Ascending aorta (tissue), 2 donors: ENCODE data around the gene CIROP. TPM values are rescaled to one million over a fixed set of nuclear protein-coding genes. Genes with fewer than 3 reads are reported as not detected.

Experiments used
- DNase-seq, 2 donors: peaks; one replicate each; pipeline ENCODE4 v3.0.0-alpha.2; 2019; ENCODE audit warnings: low spot score in 2 of 2
- H3K27ac ChIP-seq, 2 donors: fragments of 200-600 bp; sonication (generic); one replicate each; pipeline ENCODE4 v1.5.1; 2016 to 2017; ENCODE audit warnings: mild to moderate bottlenecking in 1 of 2
- H3K27me3 ChIP-seq: fragments of 200-600 bp; sonication (generic); one replicate; pipeline ENCODE4 v1.5.1; 2017
- H3K36me3 ChIP-seq, 2 donors: fragments of 200-600 bp; sonication (generic); one replicate each; pipeline ENCODE4 v1.5.1; 2016
- H3K4me1 ChIP-seq, 2 donors: fragments of 200-600 bp; sonication (generic); one replicate each; pipeline ENCODE4 v1.5.1; 2016 to 2017; ENCODE audit warnings: mild to moderate bottlenecking in 1 of 2
- H3K4me3 ChIP-seq, 2 donors: fragments of 200-600 bp; sonication (generic); one replicate each; pipeline ENCODE4 v1.5.1; 2016 to 2017; ENCODE audit warnings: mild to moderate bottlenecking in 1 of 2
- H3K9me3 ChIP-seq, 2 donors: fragments of 200-600 bp; sonication (generic); one replicate each; pipeline ENCODE4 v1.5.1; 2016
- CTCF ChIP-seq, 3 experiments: fragments of 200-600 bp in 2 of 3; fragments of 450-650 bp in 1 of 3; sonication (generic) in 2 of 3; IDR thresholded peaks; one replicate each; pipeline ENCODE4 v1.5.1; 2016 to 2019; ENCODE audit warnings: antibody characterized with exemption in 3 of 3, mild to moderate bottlenecking in 1 of 3, moderate library complexity in 1 of 3
- intact Hi-C: fragments of 100-400 bp; cut with DNase I; formaldehyde crosslinking; loops from one replicate; pipeline ENCODE4 v1.15.1; 2023
- total RNA-seq: library from RNA; depleted of rRNA; stranded (reverse); fragments of >200 nt; gene quantifications from one replicate; pipeline ENCODE4 v1.1.0, GENCODE V29; 2016

Gene CIROP
- total RNA-seq, 1 donor from 2014 or later, result not detected

DNA sequence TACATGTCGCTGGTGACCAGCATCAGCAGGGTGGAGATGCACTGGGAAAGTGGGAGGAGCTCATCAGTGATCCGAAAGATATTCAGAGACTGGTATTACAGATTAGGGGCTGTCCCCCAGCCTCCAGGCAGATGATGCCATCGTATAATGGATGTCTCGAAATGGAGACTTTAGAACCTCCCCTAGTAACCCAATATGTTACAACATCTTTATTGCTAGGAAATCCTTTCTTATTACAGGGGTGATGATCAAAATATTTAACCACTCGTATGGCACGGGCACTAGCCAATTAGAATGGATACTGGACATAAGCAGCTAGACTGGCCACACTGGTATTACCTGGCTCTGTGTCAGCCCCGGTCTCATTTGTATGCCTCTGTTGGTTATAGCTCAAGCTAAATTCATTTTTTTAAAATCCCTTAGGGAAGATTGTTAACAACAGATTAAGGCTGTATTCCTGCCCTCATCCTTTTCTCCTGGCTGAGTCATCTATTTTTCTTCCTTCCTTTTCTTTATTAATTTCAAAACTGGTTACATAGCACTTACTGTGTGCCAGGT lies 25.0 kb upstream of the CIROP start:
- Histone ChIP-seq H3K27me3 (no peaks in the 10 kb centered on the region), H3K27ac (no peak overlapping the region), H3K4me1 (peaks cover 0 to 13% of the 10 kb centered on the region in 2 donors), H3K36me3 (peaks cover 45 to 72% of the 10 kb centered on the region in 2 donors), H3K9me3 (no peaks in the 10 kb centered on the region), H3K4me3 (no peak overlapping the region)
- no peak for TF ChIP-seq CTCF (IDR thresholded peaks at IDR 0.05)
- intact Hi-C loops, result no loop called here
- DNase-seq, result no peak

DNA sequence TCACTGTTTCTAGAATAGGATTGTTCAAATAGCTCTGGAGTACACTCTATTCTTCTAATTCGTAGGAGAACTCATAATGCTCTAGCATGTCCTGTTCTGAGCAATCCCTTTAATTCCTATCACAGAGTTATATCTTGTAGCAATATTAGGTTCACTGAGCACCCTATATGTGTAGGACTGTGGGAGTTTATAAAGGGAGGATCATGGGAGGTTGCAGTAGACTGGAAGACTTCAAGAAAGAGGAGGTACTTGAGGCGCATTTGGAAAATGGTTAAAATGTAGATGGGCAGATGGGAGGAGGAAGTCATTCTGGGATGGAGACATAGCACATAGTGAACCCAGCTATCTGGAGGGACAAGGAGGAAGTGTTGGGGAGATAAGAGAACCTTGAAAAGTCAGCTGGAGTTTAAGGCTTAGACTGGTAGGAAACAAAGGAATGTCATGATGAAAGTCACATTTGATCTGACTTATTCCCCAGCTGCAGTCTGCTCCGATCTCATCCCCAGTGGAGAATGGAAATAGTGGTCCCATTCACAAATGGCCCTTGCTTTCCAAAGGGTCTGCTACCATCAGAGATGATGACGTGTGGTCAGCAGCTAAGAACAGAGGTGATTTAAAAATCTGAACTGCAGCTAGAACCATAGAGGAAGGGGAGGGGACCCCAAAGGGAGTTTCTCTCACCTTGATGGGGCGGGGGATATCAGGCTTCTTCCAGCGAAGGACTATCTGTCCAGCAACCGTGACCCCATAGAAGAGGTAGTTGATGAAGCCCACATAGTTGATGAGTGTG lies 24.4 kb upstream of the CIROP start:
- intact Hi-C loops, result no loop called here
- peaks cover 45 to 72% of the 10 kb centered on the region in 2 donors for H3K36me3 ChIP-seq
- no peak overlapping the region for H3K27ac ChIP-seq
- H3K27me3 ChIP-seq, result no peaks in the 10 kb centered on the region
- DNase-seq, result no peak
- H3K4me3 ChIP-seq, result no peak overlapping the region
- no peak for TF ChIP-seq CTCF (IDR thresholded peaks at IDR 0.05)
- H3K9me3 ChIP-seq, result no peaks in the 10 kb centered on the region
- peaks cover 0 to 18% of the 10 kb centered on the region in 2 donors for H3K4me1 ChIP-seq

DNA sequence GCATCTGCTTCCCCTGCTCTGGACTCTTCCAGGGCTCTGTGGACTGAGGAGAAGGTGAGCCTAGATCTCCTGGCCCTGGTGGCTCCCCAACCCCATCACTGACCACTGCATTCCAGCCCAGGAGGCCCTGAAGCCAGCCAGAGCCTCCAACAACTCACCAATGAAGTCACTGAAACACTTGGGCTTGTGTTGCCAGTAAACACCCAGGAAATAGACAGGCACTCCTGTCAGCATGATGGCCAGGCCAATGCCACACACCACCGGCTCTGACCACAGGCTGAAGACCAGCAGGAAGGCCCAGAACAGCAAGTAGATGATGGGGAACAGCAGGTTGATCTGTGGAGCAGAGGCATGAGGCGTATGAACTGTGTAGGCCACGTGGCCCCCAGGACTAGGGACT lies 23.1 kb upstream of the CIROP start:
- Histone ChIP-seq H3K9me3 (no peaks in the 10 kb centered on the region), H3K27me3 (no peaks in the 10 kb centered on the region), H3K27ac (peak overlapping the region in 1 of 2 donors; percentile 35), H3K4me3 (no peak overlapping the region), H3K4me1 (peaks cover 0 to 25% of the 10 kb centered on the region in 2 donors), H3K36me3 (peaks cover 43 to 67% of the 10 kb centered on the region in 2 donors)
- no peak for TF ChIP-seq CTCF (IDR thresholded peaks at IDR 0.05)
- intact Hi-C loops, result no loop called here
- DNase-seq, result no peak

- Histone ChIP-seq H3K27me3 (no peaks in the 10 kb centered on the region), H3K27ac (peak overlapping the region; percentile 58 to 72), H3K9me3 (no peaks in the 10 kb centered on the region), H3K4me3 (no peak overlapping the region), H3K36me3 (peaks cover 39 to 56% of the 10 kb centered on the region in 2 donors), H3K4me1 (peaks cover 0 to 25% of the 10 kb centered on the region in 2 donors)
- intact Hi-C loops, result no loop called here
- no peak for DNase-seq
- no peak for TF ChIP-seq CTCF (IDR thresholded peaks at IDR 0.05)
These were observed 21.9 kb upstream of the CIROP start for GRCh38 chr14:23126548-23127278.

GRCh38 chr14:23125933-23126524 lies 21.2 kb upstream of the CIROP start:
- DNase-seq, result no peak
- Histone ChIP-seq H3K4me3 (no peak overlapping the region), H3K36me3 (peaks cover 35 to 49% of the 10 kb centered on the region in 2 donors), H3K4me1 (peaks cover 6 to 29% of the 10 kb centered on the region in 2 donors), H3K27me3 (no peaks in the 10 kb centered on the region), H3K9me3 (no peaks in the 10 kb centered on the region), H3K27ac (peak overlapping the region; percentile 58 to 72)
- intact Hi-C loops, result loop anchor here (2.0 kb wide), 1 partner anchor 17 kb away; no protein-coding TSS in a partner anchor
- no peak for TF ChIP-seq CTCF (IDR thresholded peaks at IDR 0.05)
